ENCODE data around the gene NME7. TPM values are rescaled to one million over a fixed set of nuclear protein-coding genes. Genes with fewer than 3 reads are reported as not detected.
"Not testable (repeated sequence)": the region's sequence is repeated elsewhere in the genome, so short reads cannot be mapped to it uniquely, and the experiment has no call there.

The NME7 gene
- total RNA-seq, 1 donor from 2014 or later = 12.5 TPM

DNA sequence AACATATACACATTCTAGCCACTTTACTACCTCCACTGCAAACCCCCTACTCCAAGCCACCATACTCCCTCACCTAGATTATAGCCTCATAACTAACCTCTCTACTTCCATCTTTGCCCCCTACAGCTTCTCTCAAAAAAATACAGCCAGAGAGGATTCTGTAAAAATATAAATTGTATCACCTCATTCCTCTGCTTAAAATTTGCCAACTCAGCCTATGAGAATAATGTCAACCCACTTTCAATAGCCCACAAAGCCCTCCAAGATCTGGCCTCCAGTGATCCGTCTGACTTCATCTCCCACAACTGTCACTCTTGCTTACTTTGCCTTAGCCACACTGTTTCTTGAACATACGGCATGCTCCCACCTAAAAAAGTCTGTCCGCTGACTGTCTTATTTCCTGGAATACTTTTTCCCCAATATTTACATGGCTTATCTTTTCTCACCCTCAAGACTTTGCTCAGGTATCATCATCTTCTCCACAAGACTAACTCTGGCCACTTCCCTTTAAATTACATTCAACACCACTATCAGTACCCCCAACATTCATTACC, 21.5 kb downstream of the NME7 start:
- no peaks in the 10 kb centered on the region for H3K27me3 ChIP-seq (ENCODE audit: control insufficient read depth in 3 of 3, insufficient read depth in 3 of 3, low read length in 3 of 3)
- H3K36me3 ChIP-seq (ENCODE audit: control insufficient read depth in 3 of 3, insufficient read depth in 3 of 3, low read length in 3 of 3) = no peaks in the 10 kb centered on the region
- no peaks in the 10 kb centered on the region for H3K4me1 ChIP-seq (ENCODE audit: control insufficient read depth in 3 of 3, insufficient read depth in 3 of 3, low read length in 3 of 3)
- no peak overlapping the region for H3K4me3 ChIP-seq (ENCODE audit: low read length in 3 of 3)
- H3K9ac ChIP-seq (ENCODE audit: low read depth in 1 of 3, low read length in 3 of 3) = no peak overlapping the region
- no peak overlapping the region for H3K27ac ChIP-seq (ENCODE audit: low read depth, low read length)
- no peaks in the 10 kb centered on the region for H3K9me3 ChIP-seq (ENCODE audit: control insufficient read depth in 3 of 3, low read length in 3 of 3)

GRCh38 chr1:169345511-169345910, 22.1 kb downstream of the NME7 start:
- Histone ChIP-seq H3K27ac (ENCODE audit: low read depth, low read length) (no peak overlapping the region), H3K9ac (ENCODE audit: low read depth in 1 of 3, low read length in 3 of 3) (no peak overlapping the region), H3K4me3 (ENCODE audit: low read length in 3 of 3) (no peak overlapping the region), H3K9me3 (ENCODE audit: control insufficient read depth in 3 of 3, low read length in 3 of 3) (no peaks in the 10 kb centered on the region), H3K27me3 (ENCODE audit: control insufficient read depth in 3 of 3, insufficient read depth in 3 of 3, low read length in 3 of 3) (no peaks in the 10 kb centered on the region), H3K4me1 (ENCODE audit: control insufficient read depth in 3 of 3, insufficient read depth in 3 of 3, low read length in 3 of 3) (no peaks in the 10 kb centered on the region), H3K36me3 (ENCODE audit: control insufficient read depth in 3 of 3, insufficient read depth in 3 of 3, low read length in 3 of 3) (no peaks in the 10 kb centered on the region)

DNA sequence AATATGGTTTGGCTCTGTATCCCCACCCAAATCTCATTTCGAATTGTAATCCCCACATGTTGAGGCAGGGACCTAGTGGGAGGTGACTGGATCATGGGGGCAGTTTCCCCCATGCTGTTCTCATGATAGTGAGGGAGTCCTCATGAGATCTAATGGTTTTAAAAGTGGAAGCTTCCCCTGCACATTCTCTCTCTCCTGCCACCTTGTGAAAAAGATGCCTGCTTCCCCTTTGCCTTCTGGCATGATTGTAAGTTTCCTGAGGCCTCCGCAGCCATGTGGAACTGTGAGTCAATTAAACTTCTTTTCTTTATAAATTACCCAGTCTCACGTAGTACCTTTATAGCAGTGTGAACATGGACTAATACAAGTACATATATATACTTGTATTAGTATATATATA, 25.5 kb downstream of the NME7 start:
- H3K4me1 ChIP-seq (ENCODE audit: control insufficient read depth in 3 of 3, insufficient read depth in 3 of 3, low read length in 3 of 3); H3K27ac ChIP-seq (ENCODE audit: low read depth, low read length); H3K36me3 ChIP-seq (ENCODE audit: control insufficient read depth in 3 of 3, insufficient read depth in 3 of 3, low read length in 3 of 3); H3K9ac ChIP-seq (ENCODE audit: low read depth in 1 of 3, low read length in 3 of 3); H3K4me3 ChIP-seq (ENCODE audit: low read length in 3 of 3); H3K27me3 ChIP-seq (ENCODE audit: control insufficient read depth in 3 of 3, insufficient read depth in 3 of 3, low read length in 3 of 3); H3K9me3 ChIP-seq (ENCODE audit: control insufficient read depth in 3 of 3, low read length in 3 of 3): not testable (repeated sequence)

DNA sequence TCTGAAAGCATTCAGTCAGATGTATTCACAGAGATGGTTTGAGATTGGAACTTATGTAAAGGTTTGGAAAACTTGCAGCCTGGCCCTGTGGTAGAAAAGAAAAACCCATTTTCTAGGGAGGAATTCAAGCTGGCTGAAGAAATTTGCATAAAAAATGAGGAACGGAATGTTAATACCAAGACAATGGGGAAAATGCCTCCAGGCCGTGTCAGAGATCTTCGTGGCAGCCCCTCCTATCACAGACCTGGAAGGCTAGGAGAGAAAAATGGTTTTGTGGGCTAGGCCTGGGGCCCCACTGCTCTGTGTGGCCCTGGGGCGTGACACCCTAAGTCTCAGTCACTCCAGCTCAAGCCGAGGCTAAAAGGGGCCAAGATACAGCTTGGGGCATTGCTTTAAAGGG, 26.7 kb downstream of the NME7 start:
- Histone ChIP-seq H3K9me3 (ENCODE audit: control insufficient read depth in 3 of 3, low read length in 3 of 3) (no peaks in the 10 kb centered on the region), H3K27ac (ENCODE audit: low read depth, low read length) (no peak overlapping the region), H3K36me3 (ENCODE audit: control insufficient read depth in 3 of 3, insufficient read depth in 3 of 3, low read length in 3 of 3) (no peaks in the 10 kb centered on the region), H3K4me1 (ENCODE audit: control insufficient read depth in 3 of 3, insufficient read depth in 3 of 3, low read length in 3 of 3) (no peaks in the 10 kb centered on the region), H3K4me3 (ENCODE audit: low read length in 3 of 3) (no peak overlapping the region), H3K9ac (ENCODE audit: low read depth in 1 of 3, low read length in 3 of 3) (no peak overlapping the region), H3K27me3 (ENCODE audit: control insufficient read depth in 3 of 3, insufficient read depth in 3 of 3, low read length in 3 of 3) (no peaks in the 10 kb centered on the region)

DNA sequence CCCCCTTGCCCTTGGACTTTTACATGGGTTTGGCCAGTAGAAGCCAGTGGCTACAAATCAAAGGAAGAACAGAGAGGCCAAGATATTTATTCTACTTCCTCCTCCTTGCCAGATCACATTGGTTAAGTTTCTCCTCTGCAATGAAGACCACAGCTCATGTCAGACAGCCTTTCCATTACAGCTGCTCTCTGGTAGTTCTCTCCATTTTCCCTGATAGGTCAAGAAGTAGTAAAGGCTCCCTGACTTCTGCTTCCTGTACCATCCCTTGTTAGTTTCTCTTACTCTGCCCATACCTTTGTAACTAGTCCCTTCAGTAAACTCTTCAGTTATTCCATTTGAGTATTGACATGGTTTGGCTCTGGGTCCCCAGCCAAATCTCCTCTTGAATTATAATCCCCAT, 27.8 kb downstream of the NME7 start:
- Histone ChIP-seq H3K27ac (ENCODE audit: low read depth, low read length) (no peak overlapping the region), H3K9me3 (ENCODE audit: control insufficient read depth in 3 of 3, low read length in 3 of 3) (no peaks in the 10 kb centered on the region), H3K36me3 (ENCODE audit: control insufficient read depth in 3 of 3, insufficient read depth in 3 of 3, low read length in 3 of 3) (no peaks in the 10 kb centered on the region), H3K4me3 (ENCODE audit: low read length in 3 of 3) (no peak overlapping the region), H3K27me3 (ENCODE audit: control insufficient read depth in 3 of 3, insufficient read depth in 3 of 3, low read length in 3 of 3) (no peaks in the 10 kb centered on the region), H3K4me1 (ENCODE audit: control insufficient read depth in 3 of 3, insufficient read depth in 3 of 3, low read length in 3 of 3) (no peaks in the 10 kb centered on the region), H3K9ac (ENCODE audit: low read depth in 1 of 3, low read length in 3 of 3) (no peak overlapping the region)

DNA sequence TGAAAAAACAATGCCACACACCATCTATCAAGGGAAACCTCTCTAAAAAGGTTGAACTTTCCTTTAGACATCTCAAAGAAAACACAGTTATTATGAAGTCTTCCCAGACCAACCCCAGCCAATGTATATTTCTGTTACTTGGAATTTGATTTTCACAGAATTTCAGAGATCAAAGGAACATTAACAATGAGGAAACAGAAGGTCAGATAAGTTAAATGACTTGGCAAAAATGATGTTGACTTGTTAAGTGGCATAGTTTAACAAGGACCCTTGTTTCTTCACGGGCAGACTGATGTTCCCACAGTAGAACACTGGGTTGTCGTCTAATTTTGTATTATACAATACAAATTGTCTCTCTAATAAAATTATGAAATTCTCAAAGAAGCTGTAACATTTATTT, 29.0 kb downstream of the NME7 start:
- no peak overlapping the region for H3K4me3 ChIP-seq (ENCODE audit: low read length in 3 of 3)
- no peaks in the 10 kb centered on the region for H3K4me1 ChIP-seq (ENCODE audit: control insufficient read depth in 3 of 3, insufficient read depth in 3 of 3, low read length in 3 of 3)
- H3K36me3 ChIP-seq (ENCODE audit: control insufficient read depth in 3 of 3, insufficient read depth in 3 of 3, low read length in 3 of 3) = no peaks in the 10 kb centered on the region
- no peak overlapping the region for H3K27ac ChIP-seq (ENCODE audit: low read depth, low read length)
- H3K9ac ChIP-seq (ENCODE audit: low read depth in 1 of 3, low read length in 3 of 3) = no peak overlapping the region
- no peaks in the 10 kb centered on the region for H3K9me3 ChIP-seq (ENCODE audit: control insufficient read depth in 3 of 3, low read length in 3 of 3)
- no peaks in the 10 kb centered on the region for H3K27me3 ChIP-seq (ENCODE audit: control insufficient read depth in 3 of 3, insufficient read depth in 3 of 3, low read length in 3 of 3)

DNA sequence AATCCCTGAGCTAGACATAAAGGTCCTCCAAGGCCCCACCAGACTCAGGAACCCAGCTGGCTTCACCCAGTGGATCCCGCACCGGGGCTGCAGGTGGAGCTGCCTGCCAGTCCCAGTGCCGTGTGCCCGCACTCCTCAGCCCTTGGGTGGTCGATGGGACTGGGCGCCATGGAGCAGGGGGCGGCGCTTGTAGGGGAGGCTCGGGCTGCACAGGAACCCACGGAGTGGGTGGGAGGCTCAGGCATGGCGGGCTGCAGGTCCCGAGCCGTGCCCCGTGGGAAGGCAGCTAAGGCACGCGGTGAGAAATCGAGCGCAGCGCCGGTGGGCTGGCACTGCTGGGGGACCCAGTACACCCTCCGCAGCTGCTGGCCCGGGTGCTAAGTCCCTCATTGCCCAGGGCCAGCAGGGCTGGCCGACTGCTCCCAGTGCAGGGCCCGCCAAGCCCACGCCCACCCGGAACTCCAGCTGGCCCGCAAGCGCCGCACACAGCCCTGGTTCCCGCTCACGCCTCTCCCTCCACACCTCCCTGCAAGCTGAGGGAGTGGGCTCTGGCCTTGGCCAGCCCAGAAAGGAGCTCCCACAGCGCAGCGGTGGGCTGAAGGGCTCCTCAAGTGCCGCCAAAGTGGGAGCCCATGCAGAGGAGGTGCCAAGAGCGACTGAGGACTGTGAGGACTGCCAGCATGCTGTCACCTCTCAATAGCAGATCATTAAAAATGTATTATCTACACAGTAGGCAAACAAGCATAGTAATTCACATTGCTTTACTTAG, 30.5 kb downstream of the NME7 start:
- H3K9ac ChIP-seq (ENCODE audit: low read depth in 1 of 3, low read length in 3 of 3); H3K36me3 ChIP-seq (ENCODE audit: control insufficient read depth in 3 of 3, insufficient read depth in 3 of 3, low read length in 3 of 3); H3K9me3 ChIP-seq (ENCODE audit: control insufficient read depth in 3 of 3, low read length in 3 of 3); H3K4me1 ChIP-seq (ENCODE audit: control insufficient read depth in 3 of 3, insufficient read depth in 3 of 3, low read length in 3 of 3); H3K27ac ChIP-seq (ENCODE audit: low read depth, low read length); H3K4me3 ChIP-seq (ENCODE audit: low read length in 3 of 3); H3K27me3 ChIP-seq (ENCODE audit: control insufficient read depth in 3 of 3, insufficient read depth in 3 of 3, low read length in 3 of 3): not testable (repeated sequence)

- H3K4me3 ChIP-seq (ENCODE audit: low read length in 3 of 3); H3K9me3 ChIP-seq (ENCODE audit: control insufficient read depth in 3 of 3, low read length in 3 of 3); H3K9ac ChIP-seq (ENCODE audit: low read depth in 1 of 3, low read length in 3 of 3); H3K4me1 ChIP-seq (ENCODE audit: control insufficient read depth in 3 of 3, insufficient read depth in 3 of 3, low read length in 3 of 3); H3K27ac ChIP-seq (ENCODE audit: low read depth, low read length); H3K27me3 ChIP-seq (ENCODE audit: control insufficient read depth in 3 of 3, insufficient read depth in 3 of 3, low read length in 3 of 3); H3K36me3 ChIP-seq (ENCODE audit: control insufficient read depth in 3 of 3, insufficient read depth in 3 of 3, low read length in 3 of 3): not testable (repeated sequence)
These were observed 32.9 kb downstream of the NME7 start for GRCh38 chr1:169334727-169335126.

- H3K4me1 ChIP-seq (ENCODE audit: control insufficient read depth in 3 of 3, insufficient read depth in 3 of 3, low read length in 3 of 3) = no peaks in the 10 kb centered on the region
- no peaks in the 10 kb centered on the region for H3K9me3 ChIP-seq (ENCODE audit: control insufficient read depth in 3 of 3, low read length in 3 of 3)
- H3K27ac ChIP-seq (ENCODE audit: low read depth, low read length) = no peak overlapping the region
- H3K36me3 ChIP-seq (ENCODE audit: control insufficient read depth in 3 of 3, insufficient read depth in 3 of 3, low read length in 3 of 3) = no peaks in the 10 kb centered on the region
- no peak overlapping the region for H3K4me3 ChIP-seq (ENCODE audit: low read length in 3 of 3)
- no peaks in the 10 kb centered on the region for H3K27me3 ChIP-seq (ENCODE audit: control insufficient read depth in 3 of 3, insufficient read depth in 3 of 3, low read length in 3 of 3)
- H3K9ac ChIP-seq (ENCODE audit: low read depth in 1 of 3, low read length in 3 of 3) = no peak overlapping the region
These were observed 36.7 kb downstream of the NME7 start for GRCh38 chr1:169330927-169331326.

DNA sequence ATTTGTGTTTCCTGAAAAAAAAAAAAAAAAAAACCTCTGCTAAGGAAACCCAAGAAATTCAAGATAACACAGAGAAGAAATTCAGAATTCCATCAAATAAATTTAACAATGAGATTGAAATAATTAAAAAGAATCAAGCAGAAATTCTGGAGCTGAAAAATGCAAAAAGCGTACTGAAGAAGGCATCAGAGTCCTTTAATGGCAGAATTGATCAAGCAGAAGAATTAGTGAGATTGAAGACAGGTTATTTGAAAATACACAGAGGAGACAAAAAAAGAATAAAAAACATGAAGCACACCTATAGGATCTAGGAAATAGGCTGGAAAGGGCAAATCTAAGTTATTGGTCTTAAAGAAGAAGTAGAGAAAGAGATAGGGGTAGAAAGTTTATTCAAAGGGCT, 38.2 kb downstream of the NME7 start:
- Histone ChIP-seq H3K4me3 (ENCODE audit: low read length in 3 of 3) (no peak overlapping the region), H3K27ac (ENCODE audit: low read depth, low read length) (no peak overlapping the region), H3K9me3 (ENCODE audit: control insufficient read depth in 3 of 3, low read length in 3 of 3) (no peaks in the 10 kb centered on the region), H3K4me1 (ENCODE audit: control insufficient read depth in 3 of 3, insufficient read depth in 3 of 3, low read length in 3 of 3) (no peaks in the 10 kb centered on the region), H3K9ac (ENCODE audit: low read depth in 1 of 3, low read length in 3 of 3) (no peak overlapping the region), H3K36me3 (ENCODE audit: control insufficient read depth in 3 of 3, insufficient read depth in 3 of 3, low read length in 3 of 3) (no peaks in the 10 kb centered on the region), H3K27me3 (ENCODE audit: control insufficient read depth in 3 of 3, insufficient read depth in 3 of 3, low read length in 3 of 3) (no peaks in the 10 kb centered on the region)
